Endothelial cell (in vitro differentiated cells): ENCODE data around the gene RNF43. TPM values are rescaled to one million over a fixed set of nuclear protein-coding genes. Genes with fewer than 3 reads are reported as not detected.
"Not testable (repeated sequence)": the region's sequence is repeated elsewhere in the genome, so short reads cannot be mapped to it uniquely, and the experiment has no call there.

Source experiments
- DNase-seq: peaks from one replicate; pipeline ENCODE4 v3.0.0; 2021; ENCODE audit warnings: low spot score
- H3K27ac Mint-ChIP-seq: one replicate; pipeline ENCODE4 v1.8.0; 2021; ENCODE audit warnings: mixed read lengths, inconsistent platforms; ENCODE audit not compliant: unreplicated experiment
- H3K27me3 Mint-ChIP-seq: one replicate; pipeline ENCODE4 v1.8.0; 2021; ENCODE audit warnings: mild to moderate bottlenecking, moderate library complexity, mixed read lengths, inconsistent platforms; ENCODE audit not compliant: unreplicated experiment
- H3K36me3 Mint-ChIP-seq: one replicate; pipeline ENCODE4 v1.8.0; 2021; ENCODE audit warnings: mild to moderate bottlenecking, low read depth, mixed read lengths, inconsistent platforms; ENCODE audit not compliant: unreplicated experiment
- H3K4me1 Mint-ChIP-seq: one replicate; pipeline ENCODE4 v1.8.0; 2021; ENCODE audit warnings: mild to moderate bottlenecking, mixed read lengths, inconsistent platforms; ENCODE audit not compliant: unreplicated experiment
- H3K4me3 Mint-ChIP-seq: one replicate; pipeline ENCODE4 v1.8.0; 2021; ENCODE audit warnings: mild to moderate bottlenecking, mixed read lengths, inconsistent platforms; ENCODE audit not compliant: unreplicated experiment
- H3K9me3 Mint-ChIP-seq: one replicate; pipeline ENCODE4 v1.8.0; 2021; ENCODE audit warnings: mixed read lengths, inconsistent platforms; ENCODE audit not compliant: unreplicated experiment
- CTCF ChIP-seq: fragments of 200-600 bp; sonication (generic); IDR thresholded peaks from one replicate; pipeline ENCODE4 v1.5.0; 2021; ENCODE audit warnings: antibody characterized with exemption; ENCODE audit not compliant: unreplicated experiment
- total RNA-seq: library from RNA; stranded (reverse); fragmentation: NEBNext Ultra II Directional; extraction: Animal tissue kit (Norgen Biotek cat#: 25700); gene quantifications from one replicate; pipeline ENCODE4 v1.2.1, GENCODE V29; 2021; ENCODE audit not compliant: unreplicated experiment

Gene RNF43
- total RNA-seq, 1 donor from 2014 or later = 0.56 TPM

- H3K4me3 Mint-ChIP-seq = no peak overlapping the region
- no peak for TF ChIP-seq CTCF
- no peaks in the 10 kb centered on the region for H3K27me3 Mint-ChIP-seq
- H3K27ac Mint-ChIP-seq = no peak overlapping the region
- H3K36me3 Mint-ChIP-seq = no peaks in the 10 kb centered on the region
- peaks cover 7% of the 10 kb centered on the region for H3K4me1 Mint-ChIP-seq
- no peak for DNase-seq
- no peaks in the 10 kb centered on the region for H3K9me3 Mint-ChIP-seq
Observed at GRCh38 chr17:58401287-58401686, 16.0 kb downstream of the RNF43 start.

DNA sequence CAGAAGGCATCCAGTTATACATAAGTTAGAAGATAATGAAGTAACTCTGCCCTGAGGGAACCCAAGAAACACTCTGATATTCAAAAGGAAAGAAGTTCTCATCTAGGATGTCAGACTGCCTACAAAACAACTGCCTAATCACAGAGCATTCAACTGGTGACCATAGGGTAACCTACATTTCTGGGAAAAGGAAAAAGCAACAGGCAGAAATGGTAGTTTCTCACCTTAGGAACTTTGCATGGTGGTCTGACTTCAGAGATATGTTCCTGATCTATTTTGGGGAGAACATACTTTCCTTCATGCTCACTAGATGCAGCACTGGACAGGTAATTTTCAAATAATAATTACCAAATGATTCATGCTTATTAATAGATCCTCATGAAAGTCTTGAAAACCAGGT is 16.5 kb downstream of the RNF43 start:
- Mint-ChIP-seq H3K9me3 (no peaks in the 10 kb centered on the region), H3K36me3 (no peaks in the 10 kb centered on the region), H3K4me1 (peaks cover 7% of the 10 kb centered on the region), H3K27me3 (no peaks in the 10 kb centered on the region), H3K4me3 (no peak overlapping the region), H3K27ac (no peak overlapping the region)
- TF ChIP-seq CTCF = no peak
- DNase-seq = no peak

- no peaks in the 10 kb centered on the region for H3K36me3 Mint-ChIP-seq
- no peak overlapping the region for H3K4me3 Mint-ChIP-seq
- DNase-seq = no peak
- TF ChIP-seq CTCF = no peak
- no peaks in the 10 kb centered on the region for H3K9me3 Mint-ChIP-seq
- no peak overlapping the region for H3K27ac Mint-ChIP-seq
- H3K27me3 Mint-ChIP-seq = no peaks in the 10 kb centered on the region
- H3K4me1 Mint-ChIP-seq = peaks cover 7% of the 10 kb centered on the region
Observed at GRCh38 chr17:58399974-58400373, 17.4 kb downstream of the RNF43 start.

DNA sequence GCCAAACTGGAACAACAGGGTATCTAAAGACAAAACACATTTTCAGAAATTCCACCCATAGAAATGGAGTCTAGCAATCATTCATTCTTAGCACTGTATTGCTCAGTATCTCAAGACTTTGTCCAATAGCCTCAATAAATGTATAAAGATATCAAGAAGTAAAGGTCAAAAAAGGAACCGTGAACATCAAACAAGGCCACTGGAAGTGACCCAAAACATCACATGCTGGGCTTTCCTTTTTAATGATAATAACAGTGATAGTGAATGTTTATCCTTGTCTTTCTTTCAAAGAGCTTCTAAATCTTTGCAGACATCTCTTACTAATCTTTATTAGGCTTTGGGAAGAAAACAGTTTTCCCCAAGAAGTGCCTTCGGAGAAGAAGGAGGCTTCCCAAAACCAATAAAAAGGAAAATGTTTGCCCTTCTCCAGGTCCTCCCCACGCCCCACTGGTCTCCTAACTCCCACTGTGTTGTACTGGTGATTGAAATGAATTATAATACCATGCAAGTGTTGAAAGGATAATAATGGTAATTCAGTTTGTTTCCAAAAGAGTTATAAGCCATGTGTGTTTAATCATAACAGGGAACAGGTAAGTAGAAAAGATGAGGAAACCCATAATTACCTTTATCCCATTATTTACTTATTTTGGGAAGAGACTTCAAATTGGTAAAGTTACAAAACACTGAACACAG is 18.6 kb downstream of the RNF43 start:
- no peak for DNase-seq
- Mint-ChIP-seq H3K4me1 (peaks cover 7% of the 10 kb centered on the region), H3K4me3 (no peak overlapping the region), H3K9me3 (no peaks in the 10 kb centered on the region), H3K36me3 (no peaks in the 10 kb centered on the region), H3K27me3 (no peaks in the 10 kb centered on the region), H3K27ac (no peak overlapping the region)
- no peak for TF ChIP-seq CTCF

DNA sequence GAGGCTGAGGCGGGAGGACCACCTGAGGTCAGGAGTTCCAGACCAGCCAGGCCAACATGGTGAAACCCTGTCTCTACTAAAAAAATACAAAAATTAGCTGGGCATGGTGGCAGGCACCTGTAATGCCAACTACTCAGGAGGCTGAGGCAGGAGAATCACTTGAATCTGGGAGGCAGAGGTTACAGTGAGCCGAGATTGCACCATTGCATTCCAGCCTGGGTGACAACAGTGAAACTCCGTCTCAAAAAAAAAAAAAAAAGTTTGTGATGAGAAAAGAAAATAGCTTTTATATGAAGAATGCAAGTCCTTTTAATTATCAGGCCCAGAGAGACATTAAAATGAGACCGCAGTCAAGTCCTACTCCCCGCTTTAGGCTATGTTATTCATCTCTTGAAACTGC is 19.9 kb downstream of the RNF43 start:
- DNase-seq, H3K4me3 Mint-ChIP-seq, H3K4me1 Mint-ChIP-seq, H3K36me3 Mint-ChIP-seq, H3K9me3 Mint-ChIP-seq, H3K27ac Mint-ChIP-seq, H3K27me3 Mint-ChIP-seq: not testable (repeated sequence)
